ENCODE results near the gene LUC7L. TPM values are rescaled to one million over a fixed set of nuclear protein-coding genes. Genes with fewer than 3 reads are reported as not detected.
"Not testable (repeated sequence)": the region's sequence is repeated elsewhere in the genome, so short reads cannot be mapped to it uniquely, and the experiment has no call there.

LUC7L gene
- total RNA-seq, 2 experiments from 2014 or later: 63.8 to 70.0 TPM

DNA sequence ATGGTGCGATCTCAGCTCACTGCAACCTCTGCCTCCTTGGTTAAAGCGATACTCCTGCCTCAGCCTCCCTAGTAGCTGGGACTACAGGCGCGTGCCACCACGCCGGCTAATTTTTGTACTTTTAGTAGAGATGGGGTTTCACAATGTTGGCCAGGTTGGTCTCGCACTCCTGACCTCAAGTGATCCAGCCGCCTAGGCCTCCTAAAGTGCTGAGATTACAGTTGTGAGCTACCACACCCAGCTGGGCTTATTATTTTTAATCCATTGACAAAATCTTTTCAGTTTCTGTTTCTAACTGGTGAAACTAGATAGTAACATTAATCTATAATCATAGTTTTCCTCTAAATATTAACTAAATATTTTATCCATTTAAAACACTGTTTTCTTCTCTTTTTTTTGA, 11.3 kb upstream of the LUC7L start:
- ChIA-PET POLR2A (interaction anchor here (0.6 kb wide), 1 partner anchor 39 kb away, joined by 4 read pairs; no protein-coding TSS in a partner anchor), CTCF (no interaction called here)

DNA sequence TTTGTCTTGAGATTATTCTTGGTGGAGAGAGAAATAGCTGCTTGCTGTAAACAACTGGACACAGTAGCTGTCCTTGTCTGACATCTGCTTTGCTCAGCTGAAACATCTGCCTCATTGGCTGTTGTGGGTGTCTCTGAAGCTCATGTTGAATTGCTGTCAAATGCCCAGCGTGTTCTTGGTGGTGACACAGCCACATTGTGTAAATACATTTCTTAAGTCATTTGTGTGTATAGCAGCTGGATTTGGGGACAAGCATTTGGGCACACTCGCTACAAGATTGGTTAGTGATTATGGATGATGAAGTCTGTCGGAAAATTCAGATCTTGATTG, 10.7 kb upstream of the LUC7L start:
- CTCF ChIA-PET: no interaction called here
- POLR2A ChIA-PET: interaction anchor here (0.6 kb wide), 1 partner anchor 40 kb away, joined by 4 read pairs; no protein-coding TSS in a partner anchor

DNA sequence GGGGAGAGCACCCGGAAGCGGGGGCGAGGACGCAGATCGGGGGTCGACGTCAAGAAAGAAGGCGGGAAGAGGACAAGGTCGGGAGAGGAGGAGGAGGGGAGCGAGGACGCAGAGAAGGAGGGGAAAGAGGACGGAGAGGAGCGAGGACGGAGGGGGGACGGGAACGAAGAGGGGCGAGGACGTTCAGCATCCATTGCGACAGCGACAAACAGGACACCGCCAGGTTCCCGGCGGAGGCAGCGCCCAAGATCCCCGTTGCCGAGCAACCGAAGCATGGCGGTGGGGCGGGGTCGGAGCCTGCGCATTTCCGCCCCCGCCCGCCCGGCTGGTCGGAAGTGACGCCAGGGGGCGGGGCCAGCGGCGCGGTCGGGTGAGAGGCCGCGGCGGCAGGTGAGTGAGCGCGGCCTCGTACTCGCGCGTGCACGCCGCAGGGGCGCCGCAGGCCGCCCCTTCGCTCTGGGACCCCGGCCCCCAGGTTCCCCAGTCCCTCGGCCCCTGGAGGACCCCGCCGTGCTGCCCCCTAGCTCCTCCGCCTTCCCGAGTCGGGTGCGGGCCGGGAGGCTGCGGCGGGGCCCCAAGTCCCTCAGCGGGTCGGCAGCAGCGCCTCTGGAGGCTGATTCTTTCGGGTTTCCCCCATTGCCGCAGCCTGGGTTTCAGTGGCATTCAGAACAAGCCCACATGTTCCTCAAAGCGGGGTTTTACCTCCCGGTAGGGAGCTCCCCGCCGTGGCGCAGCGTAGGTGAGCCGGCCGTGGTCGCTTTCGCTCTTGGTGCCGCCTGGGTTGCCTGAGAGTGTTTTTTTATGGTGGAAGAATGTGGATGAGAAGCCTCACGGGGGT, 5.4 kb upstream of the LUC7L start, which contains the start of gene FAM234A:
Gene FAM234A, plus strand, starts transcription at position 354 of the 838 bp plus-strand sequence. CDS start 19,593 bp downstream, outside the sequence.
- ChIA-PET CTCF (interaction anchor here (0.8 to 1.9 kb wide), 10 partner anchors 18 to 138 kb away, joined by 3 to 9 read pairs (median 3); no protein-coding TSS in a partner anchor), POLR2A (interaction anchor here (0.6 to 2.4 kb wide), 7 partner anchors 18 to 456 kb away, joined by 3 to 18 read pairs (median 5); partner anchors contain the start of gene AXIN1)

DNA sequence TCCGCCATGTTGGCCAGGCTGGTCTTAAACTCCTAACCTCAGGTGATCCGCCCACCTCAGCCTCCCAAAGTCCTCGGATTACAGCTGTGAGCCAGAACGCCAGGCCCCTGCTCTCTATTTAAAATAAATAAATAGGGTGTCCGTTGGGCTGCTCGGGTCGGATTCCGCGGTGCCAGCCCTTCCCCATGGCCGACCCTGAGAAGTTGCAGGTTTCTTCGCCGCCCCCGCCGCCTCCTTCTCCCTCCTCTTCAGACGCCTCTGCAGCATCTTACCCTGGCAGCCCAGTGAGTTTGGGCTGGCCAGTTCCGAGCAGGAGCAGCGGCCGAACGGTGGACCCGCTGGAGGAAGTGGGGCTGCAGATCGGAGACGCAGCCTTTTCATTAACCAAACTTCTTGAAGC, 1.7 kb upstream of the LUC7L start:
- CTCF ChIA-PET: no interaction called here
- POLR2A ChIA-PET: no interaction called here

DNA sequence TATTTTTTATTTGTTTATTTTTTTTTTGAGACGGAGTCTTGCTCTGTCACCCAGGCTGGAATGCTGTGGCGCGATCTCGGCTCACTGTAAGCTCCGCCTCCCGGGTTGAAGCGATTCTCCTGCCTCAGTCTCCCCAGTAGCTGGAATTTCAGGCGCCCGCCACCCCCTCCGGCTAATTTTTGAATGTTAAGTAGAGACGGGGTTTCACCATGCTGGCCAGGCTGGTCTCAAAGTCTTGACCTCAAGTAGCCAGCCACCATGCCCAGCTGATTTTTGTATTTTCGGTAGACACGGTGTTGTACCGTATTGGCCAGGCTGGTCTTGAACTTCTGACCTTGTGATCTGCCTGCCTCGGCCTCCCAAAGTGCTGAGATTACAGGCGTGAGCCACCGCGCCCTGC, 1.1 kb upstream of the LUC7L start:
- POLR2A ChIA-PET: not testable (repeated sequence)
- CTCF ChIA-PET: interaction anchor here (1.8 kb wide), 1 partner anchor 132 kb away, joined by 4 read pairs; no protein-coding TSS in a partner anchor

DNA sequence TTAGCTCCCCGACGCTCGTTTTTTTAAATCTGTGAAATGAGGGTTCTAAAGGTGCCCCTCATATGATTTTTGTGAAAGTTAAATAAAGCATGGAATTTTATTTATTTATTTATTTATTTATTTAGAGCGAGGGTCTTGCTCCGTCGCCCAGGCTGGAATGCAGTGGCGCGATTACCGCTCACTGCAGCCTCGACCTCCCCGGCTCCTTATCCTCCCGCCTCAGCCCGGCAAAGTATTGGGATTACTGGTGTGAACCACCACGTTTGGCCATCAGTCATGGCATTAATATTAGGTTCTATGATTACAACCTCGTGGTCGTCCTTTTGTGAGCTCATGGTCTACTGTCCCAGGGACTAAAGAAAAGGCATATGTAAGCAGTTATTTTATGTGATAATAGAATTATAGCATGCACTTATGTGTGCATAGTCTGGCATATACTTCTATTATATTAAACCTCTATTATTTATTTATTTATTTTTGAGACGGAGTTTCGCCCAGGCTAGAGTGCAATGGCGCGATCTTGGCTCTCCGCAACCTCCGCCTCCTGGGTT, 557 bp upstream of the LUC7L start:
- ChIA-PET POLR2A (interaction anchor here (1.5 kb wide), 1 partner anchor 116 kb away, joined by 3 read pairs; no protein-coding TSS in a partner anchor), CTCF (interaction anchor here (1.8 kb wide), 1 partner anchor 132 kb away, joined by 4 read pairs; no protein-coding TSS in a partner anchor)

DNA sequence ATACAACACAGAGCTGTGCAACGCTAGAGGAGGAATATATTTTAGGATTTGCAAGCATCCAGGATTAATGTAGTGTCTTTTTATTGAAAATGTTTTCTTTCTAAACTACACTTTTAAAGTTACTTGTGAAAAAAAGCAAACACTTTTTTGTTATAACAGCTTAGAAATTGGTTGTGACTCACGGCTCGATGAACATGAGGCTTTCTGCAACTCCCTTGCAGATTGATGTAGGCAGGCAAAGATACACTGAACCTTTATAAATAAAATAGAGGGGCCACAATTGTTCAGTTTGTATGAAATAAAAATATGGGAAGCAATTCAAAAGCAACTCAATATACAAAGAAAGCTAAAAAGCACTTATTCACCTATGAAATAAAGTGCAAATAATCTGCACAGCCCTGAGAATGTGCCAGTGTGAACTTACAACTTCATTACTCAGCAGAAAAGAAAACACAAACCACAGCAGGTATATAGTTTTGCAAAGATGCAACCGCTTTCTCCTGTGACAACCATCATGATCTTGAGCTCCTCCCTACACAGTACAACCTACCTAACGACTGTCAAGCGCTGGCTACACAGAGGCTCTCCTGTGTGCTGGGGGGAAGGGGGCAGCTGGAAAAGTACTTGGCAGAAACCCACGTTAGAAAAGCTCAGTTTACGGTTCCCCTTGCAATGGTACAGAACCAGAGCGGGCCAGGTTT, 948 bp downstream of the LUC7L start:
- CTCF ChIA-PET: interaction anchor here (0.6 to 1.8 kb wide), 8 partner anchors 24 to 134 kb away, joined by 3 to 7 read pairs (median 4); no protein-coding TSS in a partner anchor

DNA sequence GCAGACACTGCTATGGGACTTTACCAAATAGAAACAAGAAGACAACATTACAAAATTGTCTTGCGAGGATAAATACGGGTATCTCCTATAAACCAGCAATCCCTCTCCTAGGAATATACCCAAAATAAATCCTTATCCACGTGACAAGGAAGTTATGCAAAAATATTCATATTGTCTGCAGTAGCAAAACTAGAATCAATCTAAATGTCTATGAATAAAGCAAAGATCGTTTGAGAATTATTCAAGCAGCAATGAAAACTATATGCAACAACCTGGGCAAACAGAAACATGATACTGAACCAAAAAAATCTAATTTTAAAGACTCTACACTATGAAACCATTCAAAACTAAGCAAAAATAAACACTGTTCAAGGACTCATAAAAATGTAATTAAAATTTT, 9.2 kb downstream of the LUC7L start:
- CTCF ChIA-PET: interaction anchor here (1.0 kb wide), 1 partner anchor 40 kb away, joined by 3 read pairs; the partner anchor contains the start of gene HBQ1
- POLR2A ChIA-PET: no interaction called here

More for the DNA sequence above, 948 bp downstream of the LUC7L start:
- POLR2A ChIA-PET: interaction anchor here (0.6 to 1.5 kb wide), 5 partner anchors 66 to 175 kb away, joined by 3 to 4 read pairs (median 3); partner anchors contain the start of genes POLR3K and SNRNP25

DNA sequence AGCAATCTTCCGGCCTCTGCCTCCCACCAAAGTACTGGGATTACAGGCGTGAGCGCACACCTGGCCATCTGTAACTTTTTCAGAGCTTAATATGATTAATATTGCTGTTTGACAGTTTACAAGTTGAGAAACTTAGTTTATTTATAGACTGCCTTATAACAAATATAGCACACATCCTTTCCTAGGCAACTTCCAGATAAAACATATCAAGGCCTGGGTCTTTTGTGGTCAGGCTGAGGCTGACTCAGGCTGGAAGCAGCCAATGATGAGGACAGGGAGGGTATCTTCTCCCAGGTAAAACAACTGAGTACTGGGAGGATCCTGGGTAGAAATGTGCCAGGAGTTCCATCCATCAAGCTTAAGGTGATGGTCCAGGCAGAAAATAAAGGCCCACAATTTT, 16.2 kb downstream of the LUC7L start:
- POLR2A ChIA-PET: no interaction called here

DNA sequence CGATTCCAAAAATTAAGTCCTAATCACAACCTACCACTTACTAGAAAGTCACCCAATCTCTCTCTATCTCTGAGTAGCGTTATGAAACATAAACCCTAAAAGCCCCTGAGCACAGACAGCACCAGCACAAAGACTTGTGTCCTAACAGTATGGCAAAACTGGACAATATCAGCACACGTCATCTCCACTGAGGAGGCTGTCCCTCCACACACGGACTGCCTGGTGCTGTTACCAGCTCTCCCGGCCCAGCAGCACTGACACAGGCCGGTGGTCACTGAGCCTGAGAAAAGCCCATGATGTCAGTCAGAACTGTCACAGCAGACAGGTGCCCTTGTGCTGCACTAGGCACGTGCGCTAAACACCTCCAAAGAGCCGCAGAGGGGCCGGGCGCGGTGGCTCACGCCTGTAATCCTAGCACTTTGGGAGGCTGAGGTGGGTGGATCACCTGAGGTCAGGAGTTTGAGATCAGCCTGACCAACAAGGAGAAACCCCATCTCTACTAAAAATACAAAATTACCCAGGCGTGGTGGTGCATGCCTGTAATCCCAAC, 17.5 kb downstream of the LUC7L start:
- CTCF ChIA-PET, POLR2A ChIA-PET: not testable (repeated sequence)

More for the DNA sequence above, 16.2 kb downstream of the LUC7L start:
- CTCF ChIA-PET: interaction anchor here (0.5 kb wide), 1 partner anchor 15 kb away, joined by 3 read pairs; no protein-coding TSS in a partner anchor

DNA sequence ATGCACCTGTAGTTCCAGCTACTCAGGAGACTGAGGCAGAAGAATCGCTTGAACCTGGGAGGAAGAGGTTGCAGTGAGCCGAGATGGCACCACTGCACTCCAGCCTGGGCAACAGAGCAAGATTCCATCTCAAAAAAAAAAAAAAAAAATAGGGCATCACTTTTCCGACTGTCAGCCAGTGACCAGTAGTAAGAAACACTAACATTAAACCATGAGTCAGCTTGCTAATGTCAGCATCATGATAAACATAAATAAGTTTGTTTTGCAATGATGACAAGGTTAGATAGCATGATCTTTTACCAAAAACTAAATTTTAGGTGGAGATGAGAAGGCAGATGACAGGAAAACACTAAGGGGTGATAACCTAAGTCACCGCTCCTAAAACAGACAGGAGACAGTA, 19.9 kb downstream of the LUC7L start:
- CTCF ChIA-PET, POLR2A ChIA-PET: not testable (repeated sequence)

DNA sequence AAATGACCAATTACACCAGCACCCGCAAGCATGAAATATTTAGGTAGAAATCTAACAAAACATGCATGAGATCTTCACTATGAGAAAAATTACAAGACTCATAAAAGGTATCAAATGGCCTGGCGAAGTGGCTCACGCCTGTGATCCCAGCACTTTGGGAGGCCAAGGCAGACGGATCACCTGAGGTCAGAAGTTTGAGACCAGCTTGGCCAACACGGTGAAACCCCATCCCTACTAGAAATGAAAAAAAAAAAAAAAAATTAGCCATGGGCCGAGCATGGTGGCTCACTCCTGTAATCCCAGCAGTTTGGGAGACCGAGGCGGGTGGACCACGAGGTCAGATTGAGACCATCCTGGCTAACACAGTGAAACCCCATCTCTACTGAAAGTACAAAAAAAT, 25.2 kb downstream of the LUC7L start:
- ChIA-PET CTCF (interaction anchor here (0.6 kb wide), 1 partner anchor 20 kb away, joined by 6 read pairs; no protein-coding TSS in a partner anchor), POLR2A (interaction anchor here (0.5 kb wide), 1 partner anchor 384 kb away, joined by 6 read pairs; no protein-coding TSS in a partner anchor)

DNA sequence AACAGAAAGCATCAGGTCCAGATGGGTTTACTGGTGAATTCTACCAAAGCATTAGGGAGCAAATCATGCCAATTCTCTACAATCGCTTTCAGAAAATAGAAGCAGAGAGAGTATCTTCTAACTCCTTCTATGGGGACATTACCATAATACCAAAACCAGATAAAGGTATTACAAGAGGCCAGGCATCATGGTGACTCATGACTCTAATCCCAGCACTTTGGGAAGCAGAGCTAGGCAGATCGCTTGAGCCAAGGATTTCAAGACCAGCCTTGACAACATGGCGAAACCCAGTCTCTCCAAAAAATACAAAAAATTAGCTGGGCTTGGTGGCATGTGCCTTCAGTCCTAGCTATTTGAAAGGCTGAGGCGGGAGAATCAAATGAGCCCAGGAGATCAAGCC, 26.0 kb downstream of the LUC7L start:
- ChIA-PET CTCF (no interaction called here), POLR2A (interaction anchor here (0.5 kb wide), 1 partner anchor 385 kb away, joined by 6 read pairs; no protein-coding TSS in a partner anchor)

DNA sequence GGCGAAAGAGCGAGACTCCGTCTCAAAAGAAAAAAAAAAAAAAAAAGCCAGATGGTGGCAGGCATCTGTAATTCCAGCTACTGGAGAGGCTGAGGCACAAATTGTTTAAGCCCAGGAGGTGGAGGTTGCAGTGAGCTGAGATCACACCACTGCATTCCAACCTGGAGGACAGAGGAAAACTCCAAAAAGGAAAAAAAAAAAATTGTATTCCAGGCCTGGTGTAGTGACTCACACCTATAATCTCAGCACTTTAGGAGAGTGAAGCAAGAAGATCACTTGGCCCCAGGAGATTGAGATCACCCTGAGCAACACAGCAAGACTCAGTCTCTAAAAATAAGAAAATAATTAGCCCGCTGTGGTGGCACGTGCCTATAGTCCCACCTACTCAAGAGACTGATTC, 28.9 kb downstream of the LUC7L start:
- POLR2A ChIA-PET: no interaction called here
- CTCF ChIA-PET: interaction anchor here (0.6 to 0.7 kb wide), 2 partner anchors 41 to 398 kb away, joined by 3 read pairs; no protein-coding TSS in a partner anchor

DNA sequence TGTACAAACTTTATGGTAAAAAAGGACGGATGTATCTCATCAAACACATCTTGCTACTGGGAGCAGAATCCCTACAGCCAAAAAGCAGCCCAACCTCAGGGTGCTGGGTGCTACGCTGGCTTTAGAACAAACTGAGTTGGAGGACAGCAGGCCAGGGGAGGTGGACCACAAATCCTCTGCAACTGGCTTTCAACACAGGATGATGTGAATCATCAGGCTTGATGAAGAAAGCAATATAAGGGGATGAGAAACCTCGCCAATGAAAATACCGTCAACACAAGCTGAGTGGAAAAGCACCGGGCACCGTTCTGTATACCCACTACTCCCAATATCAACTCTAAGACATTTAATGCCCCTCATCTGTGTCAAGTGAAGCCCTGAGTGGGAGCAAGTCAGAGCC, 34.7 kb downstream of the LUC7L start:
- POLR2A ChIA-PET: interaction anchor here (0.6 kb wide), 1 partner anchor 28 kb away, joined by 4 read pairs; no protein-coding TSS in a partner anchor
- CTCF ChIA-PET: interaction anchor here (1.3 to 1.8 kb wide), 2 partner anchors 13 to 88 kb away, joined by 3 to 8 read pairs; no protein-coding TSS in a partner anchor

DNA sequence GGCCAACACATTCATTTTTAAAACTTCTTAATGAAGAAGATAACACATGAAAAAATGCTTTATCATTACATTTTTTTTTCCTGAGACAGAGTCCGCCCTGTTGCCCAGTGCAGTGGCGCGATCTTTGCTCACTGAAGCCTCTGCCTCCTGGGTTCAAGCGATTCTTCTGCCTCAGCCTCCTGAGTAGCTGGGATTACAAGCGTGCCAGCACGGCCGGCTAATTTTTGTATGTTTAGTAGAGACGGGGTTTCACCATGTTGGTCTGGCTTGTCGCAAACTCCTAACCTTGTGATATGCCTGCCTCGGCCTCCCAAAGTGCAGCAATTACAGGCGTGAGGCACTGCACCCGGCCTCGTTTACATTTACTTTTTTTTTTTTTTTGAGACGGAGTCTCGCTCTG, 35.8 kb downstream of the LUC7L start:
- POLR2A ChIA-PET: no interaction called here
- CTCF ChIA-PET: interaction anchor here (0.5 to 2.0 kb wide), 2 partner anchors 12 to 66 kb away, joined by 4 to 8 read pairs; no protein-coding TSS in a partner anchor

DNA sequence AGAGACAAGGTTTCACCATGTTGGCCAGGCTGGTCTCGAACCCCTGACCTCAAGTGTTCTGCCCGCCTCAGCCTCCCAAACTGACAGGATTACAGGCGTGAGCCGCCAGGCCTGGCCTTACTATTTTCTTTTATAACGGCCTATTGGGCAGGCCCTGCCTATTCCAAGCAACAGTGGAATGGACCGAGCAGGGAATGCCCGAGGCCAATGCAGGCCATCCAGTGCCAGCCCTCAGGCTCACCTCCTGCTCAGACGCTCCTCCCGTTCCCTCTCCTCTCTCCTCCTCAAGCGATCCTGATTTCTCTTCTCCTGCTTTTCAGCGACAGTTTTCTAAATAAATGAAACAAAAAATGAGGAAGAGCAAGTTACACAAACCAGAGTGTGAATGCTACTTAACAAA, 36.6 kb downstream of the LUC7L start:
- ChIA-PET CTCF (interaction anchor here (1.6 to 2.0 kb wide), 2 partner anchors 11 to 86 kb away, joined by 7 to 8 read pairs; no protein-coding TSS in a partner anchor), POLR2A (no interaction called here)

DNA sequence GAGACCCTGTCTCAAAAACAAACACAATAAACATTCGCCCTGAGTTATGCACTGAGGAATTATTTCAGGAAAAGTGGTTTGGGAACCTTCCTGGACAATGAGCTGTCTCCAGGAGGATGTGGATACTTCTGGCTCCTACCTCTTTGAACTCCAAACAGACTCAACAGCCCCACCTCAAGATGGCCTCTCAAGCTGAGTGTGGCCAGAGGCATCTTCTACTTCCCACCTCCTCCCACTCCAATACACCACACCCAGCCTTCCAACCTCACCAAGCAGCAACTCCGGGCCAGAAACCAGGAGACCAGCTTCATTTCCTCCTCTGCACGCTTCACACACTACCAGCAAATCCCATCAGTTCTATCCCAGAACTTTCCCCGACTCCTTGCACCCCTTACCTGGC, 37.4 kb downstream of the LUC7L start:
- ChIA-PET POLR2A (no interaction called here), CTCF (interaction anchor here (1.5 to 2.0 kb wide), 3 partner anchors 10 to 95 kb away, joined by 5 to 8 read pairs (median 7); no protein-coding TSS in a partner anchor)
